Spleen (tissue), 7 donors: ENCODE measurements around the gene MFF.

ENCODE experiments used
- POLR2A ChIP-seq, 3 donors: fragments of 450-650 bp; IDR thresholded peaks; one replicate each; pipeline ENCODE4 v1.5.1; 2017; ENCODE audit warnings: antibody characterized with exemption in 3 of 3, mild to moderate bottlenecking in 1 of 3
- POLR2AphosphoS5 ChIP-seq, 3 donors: sonication (generic); formaldehyde crosslinking; IDR thresholded peaks; one replicate each; pipeline ENCODE4 v1.5.1; 2017; ENCODE audit warnings: antibody characterized with exemption in 3 of 3
- TF ChIP-seq, protein P1 (sequence below), 11 experiments: fragments of 200-600 bp in 7 of 11; fragments of 450-650 bp in 4 of 11; sonication (generic) in 4 of 11; IDR thresholded peaks in 8 of 11; conservative IDR thresholded peaks in 3 of 11; 1 replicate in 7 of 11; 2 replicates in 4 of 11; pipeline versions ENCODE4 v1.4.0 to v1.8.0; 2016 to 2021; ENCODE audit warnings: antibody characterized with exemption in 11 of 11, inconsistent platforms in 4 of 11, mild to moderate bottlenecking in 1 of 11
- donor health status: DM: no; HTN: no; CAD: no; lungs with moderate emphysema.
- donor health status: DM: no; HTN: no; CAD: no.
- donor health status: DM: no; HTN: no; CAD: no.

DNA sequence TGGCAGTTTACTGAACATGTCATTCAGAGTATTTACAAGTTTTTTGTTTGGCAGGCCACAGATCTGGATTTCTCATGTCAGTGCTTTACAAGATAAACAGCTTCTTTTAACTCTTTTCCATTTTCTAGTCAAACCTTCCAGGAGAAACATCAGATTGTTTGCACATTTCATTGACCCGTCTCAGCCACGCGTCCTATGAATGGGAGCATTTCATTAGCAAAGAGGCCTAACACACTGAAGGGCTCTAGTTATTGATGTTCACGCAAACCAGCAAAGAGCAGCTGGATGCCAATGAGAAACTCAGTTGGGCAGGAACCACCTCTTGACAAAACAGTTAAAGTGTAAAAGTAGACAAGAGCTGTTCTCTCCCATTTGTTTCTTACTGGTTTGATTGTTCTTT is 29.2 kb upstream of the MFF start:
- TF ChIP-seq, protein P1, sequence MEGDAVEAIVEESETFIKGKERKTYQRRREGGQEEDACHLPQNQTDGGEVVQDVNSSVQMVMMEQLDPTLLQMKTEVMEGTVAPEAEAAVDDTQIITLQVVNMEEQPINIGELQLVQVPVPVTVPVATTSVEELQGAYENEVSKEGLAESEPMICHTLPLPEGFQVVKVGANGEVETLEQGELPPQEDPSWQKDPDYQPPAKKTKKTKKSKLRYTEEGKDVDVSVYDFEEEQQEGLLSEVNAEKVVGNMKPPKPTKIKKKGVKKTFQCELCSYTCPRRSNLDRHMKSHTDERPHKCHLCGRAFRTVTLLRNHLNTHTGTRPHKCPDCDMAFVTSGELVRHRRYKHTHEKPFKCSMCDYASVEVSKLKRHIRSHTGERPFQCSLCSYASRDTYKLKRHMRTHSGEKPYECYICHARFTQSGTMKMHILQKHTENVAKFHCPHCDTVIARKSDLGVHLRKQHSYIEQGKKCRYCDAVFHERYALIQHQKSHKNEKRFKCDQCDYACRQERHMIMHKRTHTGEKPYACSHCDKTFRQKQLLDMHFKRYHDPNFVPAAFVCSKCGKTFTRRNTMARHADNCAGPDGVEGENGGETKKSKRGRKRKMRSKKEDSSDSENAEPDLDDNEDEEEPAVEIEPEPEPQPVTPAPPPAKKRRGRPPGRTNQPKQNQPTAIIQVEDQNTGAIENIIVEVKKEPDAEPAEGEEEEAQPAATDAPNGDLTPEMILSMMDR (IDR thresholded peaks at IDR 0.05 in 8 of 11, conservative IDR thresholded peaks at IDR 0.05 in 3 of 11) = no peak
- TF ChIP-seq POLR2A (IDR thresholded peaks at IDR 0.05) (no peak), POLR2AphosphoS5 (IDR thresholded peaks at IDR 0.05) (no peak)
